HepG2 (cell line): ENCODE results near the gene FUCA1. TPM values are rescaled to one million over a fixed set of nuclear protein-coding genes. Genes with fewer than 3 reads are reported as not detected.
A peak's percentile ranks its signal among the peaks of the same experiment; 100 is the strongest.

Source experiments
- GFI1 ChIP-seq: sonication (generic); formaldehyde crosslinking; IDR thresholded peaks from 2 replicates; pipeline ENCODE4 v1.5.0; 2020; ENCODE audit warnings: missing genetic modification reagents, mild to moderate bottlenecking, borderline replicate concordance
- NAIF1 ChIP-seq: sonication (generic); formaldehyde crosslinking; IDR thresholded peaks from 2 replicates; pipeline ENCODE4 v1.5.0; 2020; ENCODE audit warnings: mild to moderate bottlenecking, missing genetic modification reagents, borderline replicate concordance
- RAD21 ChIP-seq: fragments of 450-650 bp; formaldehyde crosslinking; IDR thresholded peaks from 2 replicates; pipeline ENCODE4 v1.5.0; 2020; ENCODE audit warnings: mild to moderate bottlenecking
- SIN3B ChIP-seq: fragments of 150-350 bp; IDR thresholded peaks from 2 replicates; pipeline ENCODE4 v1.6.1; 2014; ENCODE audit warnings: low read length
- ZBED4 ChIP-seq: sonication (generic); formaldehyde crosslinking; IDR thresholded peaks from 2 replicates; pipeline ENCODE4 v1.4.0; 2020; ENCODE audit warnings: missing genetic modification reagents, borderline replicate concordance
- ZBTB20 ChIP-seq: sonication (generic); formaldehyde crosslinking; IDR thresholded peaks from 2 replicates; pipeline ENCODE4 v1.8.1; 2023; ENCODE audit warnings: missing genetic modification reagents, low read depth, mild to moderate bottlenecking, borderline replicate concordance
- ZNF260 ChIP-seq: sonication (generic); formaldehyde crosslinking; IDR thresholded peaks from 2 replicates; pipeline ENCODE4 v1.4.0; 2020; ENCODE audit warnings: missing genetic modification reagents, low read depth, mild to moderate bottlenecking, borderline replicate concordance
- ZNF367 ChIP-seq: sonication (generic); formaldehyde crosslinking; IDR thresholded peaks from 2 replicates; pipeline ENCODE4 v1.4.0; 2020; ENCODE audit warnings: missing genetic modification reagents, borderline replicate concordance
- ZNF558 ChIP-seq: sonication (generic); formaldehyde crosslinking; IDR thresholded peaks from 2 replicates; pipeline ENCODE4 v1.9.0; 2022; ENCODE audit warnings: mild to moderate bottlenecking, missing genetic modification reagents, borderline replicate concordance
- ZNF597 ChIP-seq: sonication (generic); formaldehyde crosslinking; IDR thresholded peaks from 2 replicates; pipeline ENCODE4 v1.5.0; 2020; ENCODE audit warnings: missing genetic modification reagents
- ZNF670 ChIP-seq: sonication (generic); formaldehyde crosslinking; IDR thresholded peaks from 2 replicates; pipeline ENCODE4 v1.8.0; 2022; ENCODE audit warnings: mild to moderate bottlenecking, missing genetic modification reagents, borderline replicate concordance
- polyA plus RNA-seq, 8 experiments: library from polyadenylated mRNA; depleted of rRNA in 3 of 8; stranded (reverse) in 7 of 8; unstranded in 1 of 8; fragments of >200 nt; fragmentation: Illumina TruSeq in 4 of 8; extraction: Trizol in 4 of 8; gene quantifications; 2 replicates each; pipeline versions ENCODE4 v1.2.1 to v1.2.3, GENCODE V29; 2011 to 2016; ENCODE audit warnings: low read depth in 4 of 8, missing spikeins in 1 of 8, mixed read lengths in 1 of 8; ENCODE audit not compliant: insufficient read depth in 1 of 8
- total RNA-seq, 5 experiments: library from RNA; depleted of rRNA; stranded (reverse); fragments of >200 nt; fragmentation: Illumina TruSeq; extraction: Trizol; gene quantifications; 2 replicates each; pipeline ENCODE4 v1.2.3, GENCODE V29; 2016; ENCODE audit warnings: low read depth in 1 of 5
- TF ChIP-seq, protein P1 (sequence below): IDR thresholded peaks from 2 replicates; pipeline ENCODE4 v1.6.1; 2016; ENCODE audit warnings: low read depth, missing genetic modification reagents, missing compliant biosample characterization
- TF ChIP-seq, protein P2 (sequence below): sonication (generic); formaldehyde crosslinking; conservative IDR thresholded peaks from 2 replicates; pipeline ENCODE4 v1.4.0; 2020; ENCODE audit warnings: mild to moderate bottlenecking, missing genetic modification reagents, moderate library complexity

Gene FUCA1
- total and polyA plus RNA-seq, 2 of the 13 experiments (the other 11 are each of a cell fraction or from before 2014, with no cell fraction given): 32.7 to 33.6 TPM

DNA sequence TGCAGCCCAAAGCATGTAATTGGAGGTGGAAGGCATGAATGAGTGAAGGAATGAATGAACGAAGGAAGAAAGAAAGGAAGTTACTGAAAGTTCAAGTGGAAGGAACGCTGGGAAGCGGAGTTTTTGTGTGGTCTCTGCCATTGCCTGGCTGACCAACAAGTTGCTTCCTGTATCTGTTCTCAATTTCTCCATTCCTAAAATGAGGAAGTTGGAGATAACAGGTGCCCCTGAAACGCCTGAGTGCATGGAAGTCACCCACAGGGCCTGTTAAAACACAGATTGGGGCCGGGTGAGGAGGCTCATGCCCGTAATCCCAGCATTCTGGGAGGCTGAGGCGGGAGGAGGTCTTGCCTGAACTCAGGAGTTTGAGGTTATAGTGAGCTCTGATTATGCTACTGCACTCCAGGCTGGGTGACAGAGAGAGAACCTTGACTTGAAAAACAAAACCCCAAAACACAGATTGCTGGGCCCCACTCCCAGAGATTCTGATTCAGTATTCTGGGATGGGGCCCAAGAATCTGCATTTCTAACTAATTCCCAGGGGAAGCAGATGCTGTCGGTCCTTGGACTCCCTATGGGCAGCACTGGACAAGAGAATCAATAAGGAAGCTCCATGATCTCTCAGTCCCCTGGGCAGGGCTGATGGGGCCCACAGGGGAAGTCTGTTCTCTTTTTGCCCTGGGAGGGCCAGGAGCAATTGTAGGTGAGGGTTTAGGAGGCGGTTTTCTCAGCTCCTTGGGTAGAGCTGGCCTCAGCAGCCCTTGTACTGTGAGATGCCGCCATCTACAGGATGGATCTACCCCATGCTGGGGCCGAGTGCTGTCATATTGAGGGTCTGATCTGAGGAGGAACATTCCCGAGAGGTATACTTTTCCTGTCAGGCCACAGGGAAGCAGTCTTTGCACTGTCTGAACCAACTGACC is 48.4 kb upstream of the FUCA1 start (continued):
- TF ChIP-seq ZNF260 (CRISPR knock-in tag): no peak
- no peak for TF ChIP-seq ZNF367 (CRISPR knock-in tag)
- no peak for TF ChIP-seq ZBTB20 (CRISPR knock-in tag)
- no peak for TF ChIP-seq ZNF670 (CRISPR knock-in tag)
- no peak for TF ChIP-seq ZNF597
- no peak for TF ChIP-seq GFI1 (CRISPR knock-in tag)
- TF ChIP-seq ZBED4 (CRISPR knock-in tag): no peak
- TF ChIP-seq ZNF558: no peak
- TF ChIP-seq, protein P1, sequence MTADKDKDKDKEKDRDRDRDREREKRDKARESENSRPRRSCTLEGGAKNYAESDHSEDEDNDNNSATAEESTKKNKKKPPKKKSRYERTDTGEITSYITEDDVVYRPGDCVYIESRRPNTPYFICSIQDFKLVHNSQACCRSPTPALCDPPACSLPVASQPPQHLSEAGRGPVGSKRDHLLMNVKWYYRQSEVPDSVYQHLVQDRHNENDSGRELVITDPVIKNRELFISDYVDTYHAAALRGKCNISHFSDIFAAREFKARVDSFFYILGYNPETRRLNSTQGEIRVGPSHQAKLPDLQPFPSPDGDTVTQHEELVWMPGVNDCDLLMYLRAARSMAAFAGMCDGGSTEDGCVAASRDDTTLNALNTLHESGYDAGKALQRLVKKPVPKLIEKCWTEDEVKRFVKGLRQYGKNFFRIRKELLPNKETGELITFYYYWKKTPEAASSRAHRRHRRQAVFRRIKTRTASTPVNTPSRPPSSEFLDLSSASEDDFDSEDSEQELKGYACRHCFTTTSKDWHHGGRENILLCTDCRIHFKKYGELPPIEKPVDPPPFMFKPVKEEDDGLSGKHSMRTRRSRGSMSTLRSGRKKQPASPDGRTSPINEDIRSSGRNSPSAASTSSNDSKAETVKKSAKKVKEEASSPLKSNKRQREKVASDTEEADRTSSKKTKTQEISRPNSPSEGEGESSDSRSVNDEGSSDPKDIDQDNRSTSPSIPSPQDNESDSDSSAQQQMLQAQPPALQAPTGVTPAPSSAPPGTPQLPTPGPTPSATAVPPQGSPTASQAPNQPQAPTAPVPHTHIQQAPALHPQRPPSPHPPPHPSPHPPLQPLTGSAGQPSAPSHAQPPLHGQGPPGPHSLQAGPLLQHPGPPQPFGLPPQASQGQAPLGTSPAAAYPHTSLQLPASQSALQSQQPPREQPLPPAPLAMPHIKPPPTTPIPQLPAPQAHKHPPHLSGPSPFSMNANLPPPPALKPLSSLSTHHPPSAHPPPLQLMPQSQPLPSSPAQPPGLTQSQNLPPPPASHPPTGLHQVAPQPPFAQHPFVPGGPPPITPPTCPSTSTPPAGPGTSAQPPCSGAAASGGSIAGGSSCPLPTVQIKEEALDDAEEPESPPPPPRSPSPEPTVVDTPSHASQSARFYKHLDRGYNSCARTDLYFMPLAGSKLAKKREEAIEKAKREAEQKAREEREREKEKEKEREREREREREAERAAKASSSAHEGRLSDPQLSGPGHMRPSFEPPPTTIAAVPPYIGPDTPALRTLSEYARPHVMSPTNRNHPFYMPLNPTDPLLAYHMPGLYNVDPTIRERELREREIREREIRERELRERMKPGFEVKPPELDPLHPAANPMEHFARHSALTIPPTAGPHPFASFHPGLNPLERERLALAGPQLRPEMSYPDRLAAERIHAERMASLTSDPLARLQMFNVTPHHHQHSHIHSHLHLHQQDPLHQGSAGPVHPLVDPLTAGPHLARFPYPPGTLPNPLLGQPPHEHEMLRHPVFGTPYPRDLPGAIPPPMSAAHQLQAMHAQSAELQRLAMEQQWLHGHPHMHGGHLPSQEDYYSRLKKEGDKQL (CRISPR knock-in tag): no peak
- peak; percentile 84 for TF ChIP-seq RAD21 (CRISPR knock-in tag)
- TF ChIP-seq, protein P2, sequence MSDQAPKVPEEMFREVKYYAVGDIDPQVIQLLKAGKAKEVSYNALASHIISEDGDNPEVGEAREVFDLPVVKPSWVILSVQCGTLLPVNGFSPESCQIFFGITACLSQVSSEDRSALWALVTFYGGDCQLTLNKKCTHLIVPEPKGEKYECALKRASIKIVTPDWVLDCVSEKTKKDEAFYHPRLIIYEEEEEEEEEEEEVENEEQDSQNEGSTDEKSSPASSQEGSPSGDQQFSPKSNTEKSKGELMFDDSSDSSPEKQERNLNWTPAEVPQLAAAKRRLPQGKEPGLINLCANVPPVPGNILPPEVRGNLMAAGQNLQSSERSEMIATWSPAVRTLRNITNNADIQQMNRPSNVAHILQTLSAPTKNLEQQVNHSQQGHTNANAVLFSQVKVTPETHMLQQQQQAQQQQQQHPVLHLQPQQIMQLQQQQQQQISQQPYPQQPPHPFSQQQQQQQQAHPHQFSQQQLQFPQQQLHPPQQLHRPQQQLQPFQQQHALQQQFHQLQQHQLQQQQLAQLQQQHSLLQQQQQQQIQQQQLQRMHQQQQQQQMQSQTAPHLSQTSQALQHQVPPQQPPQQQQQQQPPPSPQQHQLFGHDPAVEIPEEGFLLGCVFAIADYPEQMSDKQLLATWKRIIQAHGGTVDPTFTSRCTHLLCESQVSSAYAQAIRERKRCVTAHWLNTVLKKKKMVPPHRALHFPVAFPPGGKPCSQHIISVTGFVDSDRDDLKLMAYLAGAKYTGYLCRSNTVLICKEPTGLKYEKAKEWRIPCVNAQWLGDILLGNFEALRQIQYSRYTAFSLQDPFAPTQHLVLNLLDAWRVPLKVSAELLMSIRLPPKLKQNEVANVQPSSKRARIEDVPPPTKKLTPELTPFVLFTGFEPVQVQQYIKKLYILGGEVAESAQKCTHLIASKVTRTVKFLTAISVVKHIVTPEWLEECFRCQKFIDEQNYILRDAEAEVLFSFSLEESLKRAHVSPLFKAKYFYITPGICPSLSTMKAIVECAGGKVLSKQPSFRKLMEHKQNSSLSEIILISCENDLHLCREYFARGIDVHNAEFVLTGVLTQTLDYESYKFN: no peak
- no peak for TF ChIP-seq SIN3B
- TF ChIP-seq NAIF1 (CRISPR knock-in tag): no peak
